NCI-H2196 (cell line): Measurements from ENCODE around the gene TAOK1.
"Not testable (repeated sequence)": the region's sequence is repeated elsewhere in the genome, so short reads cannot be mapped to it uniquely, and the experiment has no call there.

Experiments
- DNase-seq: peaks from one replicate; lab custom pipeline; 2025; ENCODE audit not compliant: unreplicated experiment; lab: John Stamatoyannopoulos, UW

TAOK1 gene

GRCh38 chr17:29389982-29390850 lies at the start of gene TAOK1:
Gene TAOK1, plus strand, starts transcription at chr17:29390363. Its CDS starts 61,186 bp downstream, at chr17:29451549.
- peak; percentile 90 for DNase-seq

GRCh38 chr17:29341726-29342125 lies 48.4 kb upstream of the TAOK1 start:
- no peak for DNase-seq

- no peak for DNase-seq
These were observed 47.9 kb upstream of the TAOK1 start for GRCh38 chr17:29342158-29342765.

- DNase-seq, result no peak
These were observed 45.8 kb upstream of the TAOK1 start for GRCh38 chr17:29344201-29344856.

GRCh38 chr17:29345066-29345465 lies 45.1 kb upstream of the TAOK1 start:
- DNase-seq, result no peak

- not testable (repeated sequence) for DNase-seq
These were observed 44.7 kb upstream of the TAOK1 start for GRCh38 chr17:29345470-29345869.

- no peak for DNase-seq
These were observed 43.7 kb upstream of the TAOK1 start for GRCh38 chr17:29346462-29346861.

GRCh38 chr17:29347831-29348629 lies 42.1 kb upstream of the TAOK1 start:
- no peak for DNase-seq

GRCh38 chr17:29349409-29349808 lies 40.8 kb upstream of the TAOK1 start:
- no peak for DNase-seq

GRCh38 chr17:29352146-29352545 lies 38.0 kb upstream of the TAOK1 start:
- DNase-seq, result no peak

GRCh38 chr17:29357232-29357631 lies 32.9 kb upstream of the TAOK1 start:
- DNase-seq, result no peak

GRCh38 chr17:29357821-29358232 lies 32.3 kb upstream of the TAOK1 start:
- DNase-seq, result no peak

- DNase-seq, result no peak
These were observed 31.7 kb upstream of the TAOK1 start for GRCh38 chr17:29358416-29358815.

- no peak for DNase-seq
These were observed 30.4 kb upstream of the TAOK1 start for GRCh38 chr17:29359777-29360176.

GRCh38 chr17:29363716-29364115 lies 26.4 kb upstream of the TAOK1 start:
- DNase-seq, result no peak

GRCh38 chr17:29364691-29365090 lies 25.5 kb upstream of the TAOK1 start:
- DNase-seq, result no peak

GRCh38 chr17:29368161-29368560 lies 22.0 kb upstream of the TAOK1 start:
- no peak for DNase-seq

- DNase-seq, result no peak
These were observed 21.2 kb upstream of the TAOK1 start for GRCh38 chr17:29368926-29369325.

GRCh38 chr17:29369831-29370735 lies 20.1 kb upstream of the TAOK1 start:
- DNase-seq, result peak; percentile 42

- DNase-seq, result no peak
These were observed 13.4 kb upstream of the TAOK1 start for GRCh38 chr17:29376667-29377270.
